SU-DHL-6 (cell line): ENCODE data around the gene ALG6.

Experiments
- H2AFZ ChIP-seq: fragments of 200-600 bp; sonication (generic); 2 replicates; pipeline ENCODE4 v1.6.1; 2014; ENCODE audit warnings: low read depth, mild to moderate bottlenecking, moderate library complexity, mixed read lengths, antibody characterized with exemption, low read length; ENCODE audit not compliant: severe bottlenecking
- H3F3A ChIP-seq: fragments of 200-600 bp; shearing (Covaris generic); 2 replicates; pipeline ENCODE4 v1.6.0; 2016; ENCODE audit warnings: antibody characterized with exemption, mild to moderate bottlenecking; ENCODE audit not compliant: insufficient read depth
- H3K27ac ChIP-seq: fragments of 200-600 bp; sonication (generic); 2 replicates; pipeline ENCODE4 v1.5.1; 2016; ENCODE audit warnings: low read depth, mild to moderate bottlenecking, low read length, moderate library complexity, mixed read lengths
- H3K27me3 ChIP-seq: fragments of 200-600 bp; sonication (generic), shearing (Covaris generic); 2 replicates; pipeline ENCODE4 v1.6.0; 2014; ENCODE audit warnings: mild to moderate bottlenecking, low read length
- H3K36me3 ChIP-seq: fragments of 200-600 bp; sonication (generic); 2 replicates; pipeline ENCODE4 v1.6.1; 2014; ENCODE audit warnings: mild to moderate bottlenecking, low read length, mixed read lengths
- H3K4me2 ChIP-seq: fragments of 300-600, 200-600 bp; shearing (Covaris generic), sonication (generic); 2 replicates; pipeline ENCODE4 v1.6.0; 2014; ENCODE audit warnings: low read length, low read depth, mild to moderate bottlenecking; ENCODE audit not compliant: poor library complexity, severe bottlenecking
- H3K4me3 ChIP-seq: fragments of 200-600 bp; sonication (generic); 2 replicates; pipeline ENCODE4 v1.5.1; 2014; ENCODE audit warnings: antibody characterized with exemption, low read length, mild to moderate bottlenecking, mixed read lengths; ENCODE audit not compliant: insufficient read depth, poor library complexity, severe bottlenecking
- H3K79me2 ChIP-seq: fragments of 200-600 bp; sonication (generic); 2 replicates; pipeline ENCODE4 v1.6.1; 2014; ENCODE audit warnings: mild to moderate bottlenecking, low read length, moderate library complexity; ENCODE audit not compliant: insufficient read depth
- H3K9ac ChIP-seq: fragments of 200-600 bp; sonication (generic); 2 replicates; pipeline ENCODE4 v1.7.0; 2014; ENCODE audit warnings: mild to moderate bottlenecking, low read length
- H3K9me2 ChIP-seq: fragments of 200-600 bp; sonication (generic); replicated peaks from 2 replicates; pipeline ENCODE4 v1.6.1; 2014; ENCODE audit warnings: low read length; ENCODE audit not compliant: insufficient read depth
- H3K9me3 ChIP-seq: fragments of 200-600 bp; sonication (generic); 2 replicates; pipeline ENCODE4 v1.6.1; 2014; ENCODE audit warnings: low read length, mixed read lengths; ENCODE audit not compliant: insufficient read depth
- H4K20me1 ChIP-seq: fragments of 200-600 bp; sonication (generic); 2 replicates; pipeline ENCODE4 v1.6.1; 2014; ENCODE audit warnings: low read depth, mild to moderate bottlenecking, antibody characterized with exemption, low read length, moderate library complexity, mixed read lengths
- CTCF ChIP-seq: fragments of 200-600 bp; sonication (generic); IDR thresholded peaks from one replicate; pipeline ENCODE4 v1.5.1; 2017; ENCODE audit warnings: antibody characterized with exemption, mild to moderate bottlenecking, low read length, moderate library complexity; ENCODE audit not compliant: insufficient read depth, poor library complexity, severe bottlenecking
- EZH2phosphoT487 ChIP-seq: fragments of 200-600 bp; sonication (generic), shearing (Covaris generic); conservative IDR thresholded peaks from 2 replicates; pipeline ENCODE4 v1.6.1; 2018; ENCODE audit warnings: mild to moderate bottlenecking, antibody characterized with exemption, low read length, moderate library complexity, mixed read lengths

The ALG6 gene

DNA sequence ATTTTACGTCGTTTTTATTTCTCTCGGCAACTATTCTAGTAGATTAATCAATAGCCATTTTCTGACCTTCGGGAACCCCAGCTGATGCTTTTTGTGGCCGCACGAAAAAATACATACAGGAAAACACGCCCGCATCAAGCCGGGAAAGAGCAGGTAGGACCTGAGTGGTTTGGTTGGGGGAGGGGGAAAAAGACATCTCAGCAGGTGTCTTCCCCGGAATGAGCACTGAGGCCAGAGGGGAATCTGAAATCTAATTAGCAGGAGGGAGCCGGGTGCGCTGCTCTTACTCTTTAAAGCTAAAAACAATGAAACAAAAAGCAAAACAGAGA, 45.7 kb upstream of the ALG6 start:
- H3K4me2 ChIP-seq, result peak overlapping the region; percentile 59
- peak overlapping the region; percentile 37; the same call in 1 of the 2 replicates for H3K9ac ChIP-seq
- H3F3A ChIP-seq, result peaks cover 12% of the 10 kb centered on the region; the same call in 1 of the 2 replicates
- H3K9me2 ChIP-seq, result no peaks in the 10 kb centered on the region
- peak overlapping the region; percentile 62 for H2AFZ ChIP-seq
- H3K79me2 ChIP-seq, result no peaks in the 10 kb centered on the region
- H3K27me3 ChIP-seq, result no peaks in the 10 kb centered on the region
- no peak overlapping the region for H3K27ac ChIP-seq
- H3K9me3 ChIP-seq, result no peaks in the 10 kb centered on the region
- no peaks in the 10 kb centered on the region for H4K20me1 ChIP-seq
- no peaks in the 10 kb centered on the region for H3K36me3 ChIP-seq
- H3K4me3 ChIP-seq, result peak overlapping the region; percentile 42
- no peak for TF ChIP-seq CTCF
- no peak for TF ChIP-seq EZH2phosphoT487

DNA sequence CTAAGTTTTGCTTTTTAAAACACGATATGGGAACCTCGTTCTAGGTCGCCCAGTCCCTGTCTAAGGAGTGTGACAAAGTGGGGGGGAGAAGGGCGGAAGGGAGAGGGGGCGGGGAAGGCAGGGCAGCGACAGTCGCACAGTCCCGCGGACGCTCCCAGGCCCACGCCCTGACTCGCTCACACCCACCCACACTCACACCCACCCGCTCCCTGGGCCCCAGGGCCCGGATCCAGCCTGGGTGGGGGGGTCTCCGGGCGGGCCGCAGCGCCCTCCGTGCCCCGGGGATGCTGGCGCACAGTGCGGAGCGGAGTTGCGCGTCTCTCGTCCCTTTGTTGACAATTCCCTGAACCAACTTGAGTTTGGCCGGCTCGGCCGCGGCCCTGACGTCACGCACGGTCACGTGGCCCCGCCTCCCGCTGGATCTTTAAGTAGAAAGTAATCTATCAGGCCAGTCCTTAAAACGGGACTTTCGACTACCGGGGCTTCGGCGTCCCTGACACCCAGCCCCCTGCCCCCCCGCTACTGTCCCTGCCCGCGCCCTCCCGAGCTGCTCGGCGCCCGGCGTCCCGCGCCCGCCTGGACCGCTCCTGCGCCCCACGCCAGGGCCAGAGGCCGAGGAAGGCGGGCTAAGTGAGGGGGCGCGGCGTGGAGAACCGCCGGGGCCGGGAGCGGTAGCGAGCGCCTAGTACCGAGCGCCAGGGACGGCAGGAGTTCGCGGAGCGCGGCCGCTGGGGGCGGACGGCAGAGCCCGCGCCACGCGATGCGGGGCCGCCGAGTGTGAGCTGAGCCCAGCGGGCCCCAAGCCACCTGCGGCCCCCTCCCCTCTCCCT, 45.1 kb upstream of the ALG6 start, which contains the start of gene FOXD3:
Gene FOXD3, plus strand, starts transcription at position 454 of the 830 bp plus-strand sequence. CDS start 492 bp downstream, outside the sequence.
- H3K79me2 ChIP-seq, result no peaks in the 10 kb centered on the region
- H3K4me3 ChIP-seq, result peak within 1 kb of the TSS; percentile 42
- H3K9me3 ChIP-seq, result no peaks in the 10 kb centered on the region
- H3F3A ChIP-seq, result peaks cover 12% of the 10 kb centered on the region; the same call in 1 of the 2 replicates
- no peaks in the 10 kb centered on the region for H3K27me3 ChIP-seq
- H3K36me3 ChIP-seq, result no peaks in the 10 kb centered on the region
- H2AFZ ChIP-seq, result peak within 1 kb of the TSS; percentile 62
- no peaks in the 10 kb centered on the region for H3K9me2 ChIP-seq
- H4K20me1 ChIP-seq, result no peaks in the 10 kb centered on the region
- no peak for TF ChIP-seq CTCF
- TF ChIP-seq EZH2phosphoT487, result no peak
- H3K4me2 ChIP-seq, result peak within 1 kb of the TSS; percentile 59
- H3K9ac ChIP-seq, result peak within 1 kb of the TSS; percentile 37; the same call in 1 of the 2 replicates
- no peak within 1 kb of the TSS for H3K27ac ChIP-seq

GRCh38 chr1:63322944-63323864, 44.2 kb upstream of the ALG6 start:
- H3F3A ChIP-seq, result peaks cover 12% of the 10 kb centered on the region; the same call in 1 of the 2 replicates
- H3K27me3 ChIP-seq, result no peaks in the 10 kb centered on the region
- H3K9ac ChIP-seq, result no peak overlapping the region
- no peaks in the 10 kb centered on the region for H3K36me3 ChIP-seq
- no peaks in the 10 kb centered on the region for H3K9me3 ChIP-seq
- H3K27ac ChIP-seq, result no peak overlapping the region
- no peaks in the 10 kb centered on the region for H3K79me2 ChIP-seq
- no peaks in the 10 kb centered on the region for H3K9me2 ChIP-seq
- H4K20me1 ChIP-seq, result no peaks in the 10 kb centered on the region
- no peak overlapping the region for H3K4me2 ChIP-seq
- no peak for TF ChIP-seq EZH2phosphoT487
- no peak overlapping the region for H2AFZ ChIP-seq
- H3K4me3 ChIP-seq, result no peak overlapping the region
